Activated T-helper 1 cell treated with anti-CD3 and anti-CD28 coated beads, Interleukin-12 subunit alpha, Interleukin-12 subunit beta, Interleukin-2, Interleukin-4 antibody, amounts not matched to agents 30 ng/mL and 10 ng/mL and 1 ng/mL, durations not matched to agents 14 hours and 24 hours and 36 hours (primary cell): ENCODE data around the gene PDZRN4. TPM values are rescaled to one million over a fixed set of nuclear protein-coding genes. Genes with fewer than 3 reads are reported as not detected.
"Not testable (repeated sequence)": the region's sequence is repeated elsewhere in the genome, so short reads cannot be mapped to it uniquely, and the experiment has no call there.

Source experiments
- DNase-seq: peaks from one replicate; pipeline ENCODE4 v3.0.0; 2021; ENCODE audit warnings: low spot score
- H3K27ac Mint-ChIP-seq: one replicate; pipeline ENCODE4 v1.8.0; 2021; ENCODE audit warnings: mild to moderate bottlenecking, mixed read lengths
- H3K27me3 Mint-ChIP-seq: one replicate; pipeline ENCODE4 v1.8.0; 2022; ENCODE audit warnings: mild to moderate bottlenecking, moderate library complexity, mixed read lengths; ENCODE audit not compliant: insufficient read depth
- H3K36me3 Mint-ChIP-seq: one replicate; pipeline ENCODE4 v1.8.0; 2021; ENCODE audit warnings: low read depth, mixed read lengths
- H3K4me1 Mint-ChIP-seq: one replicate; pipeline ENCODE4 v1.8.0; 2021; ENCODE audit warnings: low read depth, mixed read lengths
- H3K4me3 Mint-ChIP-seq: one replicate; pipeline ENCODE4 v1.8.0; 2021; ENCODE audit warnings: mild to moderate bottlenecking, moderate library complexity, mixed read lengths
- H3K9me3 Mint-ChIP-seq: one replicate; pipeline ENCODE4 v1.8.0; 2021; ENCODE audit warnings: mixed read lengths
- intact Hi-C: fragments of 100-400 bp; cut with micrococcal nuclease; formaldehyde crosslinking; loops from one replicate; pipeline ENCODE4 v1.15.1; 2024
- total RNA-seq: library from RNA; stranded (reverse); gene quantifications from 2 replicates; pipeline ENCODE4 v1.2.3, GENCODE V29; 2022

The PDZRN4 gene
- total RNA-seq, 1 donor from 2014 or later, result not detected

- no peaks in the 10 kb centered on the region for H3K36me3 Mint-ChIP-seq
- no peak for DNase-seq
- no peak overlapping the region for H3K4me3 Mint-ChIP-seq
- no peaks in the 10 kb centered on the region for H3K4me1 Mint-ChIP-seq
- H3K27me3 Mint-ChIP-seq, result no peaks in the 10 kb centered on the region
- H3K27ac Mint-ChIP-seq, result no peak overlapping the region
- no peaks in the 10 kb centered on the region for H3K9me3 Mint-ChIP-seq
- intact Hi-C loops, result no loop called here
Measured at GRCh38 chr12:41606468-41607445, 418.6 kb downstream of the PDZRN4 start.

- H3K9me3 Mint-ChIP-seq, result no peaks in the 10 kb centered on the region
- H3K36me3 Mint-ChIP-seq, result no peaks in the 10 kb centered on the region
- H3K4me3 Mint-ChIP-seq, result no peak overlapping the region
Measured at GRCh38 chr12:41612892-41613557, 424.9 kb downstream of the PDZRN4 start.

GRCh38 chr12:41615174-41615573, 427.1 kb downstream of the PDZRN4 start:
- H3K27ac Mint-ChIP-seq, H3K36me3 Mint-ChIP-seq, intact Hi-C loops, H3K9me3 Mint-ChIP-seq, H3K4me3 Mint-ChIP-seq, DNase-seq, H3K4me1 Mint-ChIP-seq, H3K27me3 Mint-ChIP-seq: not testable (repeated sequence)

More at GRCh38 chr12:41612892-41613557, 424.9 kb downstream of the PDZRN4 start:
- no peaks in the 10 kb centered on the region for H3K4me1 Mint-ChIP-seq
- intact Hi-C loops, result no loop called here
- no peak for DNase-seq
- no peak overlapping the region for H3K27ac Mint-ChIP-seq
- H3K27me3 Mint-ChIP-seq, result no peaks in the 10 kb centered on the region

- DNase-seq, result no peak
- no peak overlapping the region for H3K27ac Mint-ChIP-seq
- H3K9me3 Mint-ChIP-seq, result no peaks in the 10 kb centered on the region
- H3K4me3 Mint-ChIP-seq, result no peak overlapping the region
- H3K36me3 Mint-ChIP-seq, result no peaks in the 10 kb centered on the region
- H3K27me3 Mint-ChIP-seq, result no peaks in the 10 kb centered on the region
- intact Hi-C loops, result no loop called here
- no peaks in the 10 kb centered on the region for H3K4me1 Mint-ChIP-seq
Measured at GRCh38 chr12:41619705-41620104, 431.6 kb downstream of the PDZRN4 start.

GRCh38 chr12:41621291-41621690, 433.2 kb downstream of the PDZRN4 start:
- intact Hi-C loops, result no loop called here
- Mint-ChIP-seq H3K9me3 (no peaks in the 10 kb centered on the region), H3K4me1 (no peaks in the 10 kb centered on the region), H3K27me3 (no peaks in the 10 kb centered on the region), H3K27ac (no peak overlapping the region), H3K36me3 (no peaks in the 10 kb centered on the region), H3K4me3 (no peak overlapping the region)
- DNase-seq, result no peak
